22Rv1 (cell line): ENCODE results near the gene AS3MT.

Experiments
- CTCF ChIP-seq: fragments of 450-650 bp; IDR thresholded peaks from 2 replicates; pipeline ENCODE4 v1.5.1; 2017; ENCODE audit warnings: mild to moderate bottlenecking
- ZFX ChIP-seq: fragments of 450-650 bp; IDR thresholded peaks from 2 replicates; pipeline ENCODE4 v1.6.1; 2017; ENCODE audit warnings: antibody characterized with exemption, borderline replicate concordance

- TF ChIP-seq CTCF, result peak; percentile 81
- TF ChIP-seq ZFX, result no peak
These were observed 34.2 kb upstream of the AS3MT start for GRCh38 chr10:102835007-102835482.
